HG02798 (cell line): ENCODE data around the gene SDHC.
"Not testable (repeated sequence)": the region's sequence is repeated elsewhere in the genome, so short reads cannot be mapped to it uniquely, and the experiment has no call there.

Experiments
- ATAC-seq: cut with Tn5 transposase; IDR thresholded peaks from one replicate; pipeline ENCODE4 v1.9.1; 2021; ENCODE audit warnings: mild to moderate bottlenecking; ENCODE audit not compliant: unreplicated experiment, poor library complexity

The SDHC gene

DNA sequence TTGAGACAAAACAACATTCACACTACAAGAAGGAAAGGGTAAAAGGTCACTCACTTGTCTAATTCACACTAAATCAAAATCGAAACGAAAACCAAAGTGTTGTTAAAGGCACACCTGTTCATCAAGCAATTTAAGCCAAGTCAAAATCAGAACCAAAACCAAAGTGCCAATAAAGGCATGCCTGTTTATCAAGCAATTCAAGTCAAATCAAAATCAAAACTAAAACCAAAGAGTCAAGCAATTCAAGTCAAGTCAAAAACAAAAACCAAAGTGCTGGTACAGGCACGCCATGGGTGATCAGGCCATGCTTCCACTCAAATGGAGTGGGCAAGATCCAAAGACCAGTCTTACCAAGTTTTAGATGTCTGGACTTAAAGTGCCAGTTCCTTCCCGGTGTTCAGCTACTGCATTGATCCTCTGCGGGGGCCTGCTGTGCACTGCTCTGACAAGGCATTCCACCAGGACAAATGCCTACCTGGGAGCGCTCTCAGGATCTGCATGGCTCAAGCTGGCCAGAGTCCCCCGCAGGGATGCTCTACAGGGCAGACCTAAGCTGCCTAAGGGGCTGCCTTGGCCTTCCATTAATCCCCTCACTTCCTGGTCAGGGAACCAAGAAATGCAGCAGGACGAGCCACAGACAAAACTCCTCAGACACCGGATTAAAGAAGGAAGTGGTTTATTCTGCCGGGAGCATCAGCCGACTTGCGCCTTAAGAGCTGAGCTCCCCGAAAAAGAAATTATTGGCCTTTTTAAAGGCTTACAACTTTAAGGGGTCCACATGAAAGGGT is 95.9 kb downstream of the SDHC start:
- not testable (repeated sequence) for ATAC-seq

DNA sequence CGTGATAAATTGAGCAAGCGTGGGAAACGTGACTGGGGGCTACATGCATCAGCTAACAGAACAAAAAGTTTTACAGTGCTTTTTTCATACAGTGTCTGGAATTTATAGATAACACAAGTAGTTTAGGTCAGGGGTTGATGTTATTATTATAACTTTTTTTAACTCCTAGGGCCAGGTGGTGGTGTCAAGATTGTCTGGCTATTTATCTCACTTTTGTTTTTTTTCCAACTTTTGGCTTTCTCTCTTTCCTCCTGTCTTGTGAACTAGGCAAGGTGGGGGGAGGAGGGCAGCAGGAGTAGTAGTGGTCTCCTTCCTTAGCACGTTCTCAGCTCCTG is 96.4 kb downstream of the SDHC start:
- not testable (repeated sequence) for ATAC-seq
